Adrenal gland (tissue), 5 donors: ENCODE data around the gene PLAAT4.

Experiments used
- POLR2A ChIP-seq, 2 donors: fragments of 450-650 bp; IDR thresholded peaks; one replicate each; pipeline ENCODE4 v1.6.1; 2017; ENCODE audit warnings: antibody characterized with exemption in 2 of 2, mild to moderate bottlenecking in 2 of 2, moderate library complexity in 1 of 2
- TF ChIP-seq, protein P1 (sequence below), 6 experiments: fragments of 450-650 bp in 4 of 6; fragments of 200-600 bp in 2 of 6; sonication (generic) in 1 of 6; IDR thresholded peaks; 1 replicate in 5 of 6; 2 replicates in 1 of 6; pipeline versions ENCODE4 v1.5.1 to v1.8.0; 2016 to 2021; ENCODE audit warnings: antibody characterized with exemption in 6 of 6, mild to moderate bottlenecking in 2 of 6, moderate library complexity in 1 of 6
- donor health status: DM: no; HTN: no; CAD: no.

DNA sequence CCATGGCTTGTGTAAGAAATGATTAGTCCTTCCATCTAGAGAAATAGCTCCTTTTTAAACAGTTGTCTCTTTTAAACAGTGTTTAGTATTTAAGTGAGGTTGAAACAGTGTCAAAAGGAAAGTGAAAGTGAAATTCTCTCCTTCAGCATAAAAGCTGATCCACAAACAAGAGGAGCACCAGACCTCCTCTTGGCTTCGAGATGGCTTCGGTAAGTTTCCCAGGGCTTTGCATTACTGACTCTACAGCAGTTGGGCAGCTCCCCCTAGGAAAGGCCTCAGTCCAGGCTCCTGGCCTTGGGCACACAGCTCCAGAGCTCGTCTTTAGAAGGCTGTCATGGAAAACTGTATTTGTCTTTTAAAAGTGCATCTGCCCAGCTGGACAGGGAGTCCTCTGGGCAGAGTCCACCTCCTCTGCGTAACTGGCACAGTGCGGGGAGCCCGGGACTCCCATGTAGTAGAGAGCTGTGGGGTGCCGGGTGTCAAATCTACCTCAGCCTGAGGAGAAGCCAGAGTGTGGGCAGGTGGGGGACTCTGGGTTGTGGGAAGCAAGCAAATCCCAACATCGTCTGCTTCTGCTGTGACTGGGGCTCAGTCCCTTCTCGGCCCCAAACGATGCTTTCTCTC lies at the start of gene PLAAT4:
- TF ChIP-seq POLR2A (IDR thresholded peaks at IDR 0.05) = no peak
- TF ChIP-seq, protein P1, sequence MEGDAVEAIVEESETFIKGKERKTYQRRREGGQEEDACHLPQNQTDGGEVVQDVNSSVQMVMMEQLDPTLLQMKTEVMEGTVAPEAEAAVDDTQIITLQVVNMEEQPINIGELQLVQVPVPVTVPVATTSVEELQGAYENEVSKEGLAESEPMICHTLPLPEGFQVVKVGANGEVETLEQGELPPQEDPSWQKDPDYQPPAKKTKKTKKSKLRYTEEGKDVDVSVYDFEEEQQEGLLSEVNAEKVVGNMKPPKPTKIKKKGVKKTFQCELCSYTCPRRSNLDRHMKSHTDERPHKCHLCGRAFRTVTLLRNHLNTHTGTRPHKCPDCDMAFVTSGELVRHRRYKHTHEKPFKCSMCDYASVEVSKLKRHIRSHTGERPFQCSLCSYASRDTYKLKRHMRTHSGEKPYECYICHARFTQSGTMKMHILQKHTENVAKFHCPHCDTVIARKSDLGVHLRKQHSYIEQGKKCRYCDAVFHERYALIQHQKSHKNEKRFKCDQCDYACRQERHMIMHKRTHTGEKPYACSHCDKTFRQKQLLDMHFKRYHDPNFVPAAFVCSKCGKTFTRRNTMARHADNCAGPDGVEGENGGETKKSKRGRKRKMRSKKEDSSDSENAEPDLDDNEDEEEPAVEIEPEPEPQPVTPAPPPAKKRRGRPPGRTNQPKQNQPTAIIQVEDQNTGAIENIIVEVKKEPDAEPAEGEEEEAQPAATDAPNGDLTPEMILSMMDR (IDR thresholded peaks at IDR 0.05) = no peak
